SK-N-SH treated with all-trans-retinoic acid at 6 μM for 48 hours (cell line): Measurements from ENCODE around the gene GATC.

ENCODE experiments used
- ATAC-seq: fragments of 200-7000 bp; cut with Tn5 transposase; 3 replicates; pipeline ENCODE4 v1.9.1; 2020; ENCODE audit warnings: mild to moderate bottlenecking, moderate library complexity
- ARNTL ChIP-seq: fragments of 450-650 bp; formaldehyde crosslinking; IDR thresholded peaks from 2 replicates; pipeline ENCODE4 v1.5.0; 2020; ENCODE audit warnings: low read depth, mild to moderate bottlenecking, moderate library complexity, borderline replicate concordance
- CSRNP3 ChIP-seq: fragments of 250-450 bp; sonication (Bioruptor Pico); IDR thresholded peaks from 2 replicates; pipeline ENCODE4 v1.5.1; 2021; ENCODE audit warnings: mild to moderate bottlenecking, moderate library complexity
- ESRRG ChIP-seq: fragments of 250-450 bp; sonication (Bioruptor Pico); IDR thresholded peaks from 2 replicates; pipeline ENCODE4 v1.6.1; 2021; ENCODE audit warnings: mild to moderate bottlenecking
- OSR1 ChIP-seq: fragments of 250-450 bp; sonication (Bioruptor Pico); IDR thresholded peaks from 2 replicates; pipeline ENCODE4 v1.8.0; 2022; ENCODE audit warnings: moderate library complexity, mild to moderate bottlenecking, inconsistent platforms
- POU6F1 ChIP-seq: fragments of 250-450 bp; sonication (Bioruptor Pico); IDR thresholded peaks from 2 replicates; pipeline ENCODE4 v1.8.0; 2021; ENCODE audit warnings: low read depth, mild to moderate bottlenecking, moderate library complexity, borderline replicate concordance
- RARB ChIP-seq: fragments of 250-450 bp; sonication (Bioruptor Pico); IDR thresholded peaks from 2 replicates; pipeline ENCODE4 v1.8.0; 2021; ENCODE audit warnings: mild to moderate bottlenecking, moderate library complexity
- SNAI2 ChIP-seq: fragments of 250-450 bp; sonication (Bioruptor Pico); IDR thresholded peaks from 2 replicates; pipeline ENCODE4 v1.5.0; 2020; ENCODE audit warnings: mild to moderate bottlenecking, moderate library complexity
- TSHZ2 ChIP-seq: fragments of 250-450 bp; sonication (Bioruptor Pico); IDR thresholded peaks from 2 replicates; pipeline ENCODE4 v1.5.0; 2020; ENCODE audit warnings: mild to moderate bottlenecking, moderate library complexity
- ZC3H10 ChIP-seq: fragments of 250-450 bp; sonication (Bioruptor Pico); IDR thresholded peaks from 2 replicates; pipeline ENCODE4 v1.5.1; 2021; ENCODE audit warnings: mild to moderate bottlenecking, moderate library complexity
- ZFP3 ChIP-seq: fragments of 250-450 bp; sonication (Bioruptor Pico); IDR thresholded peaks from 2 replicates; pipeline ENCODE4 v1.5.0; 2020; ENCODE audit warnings: mild to moderate bottlenecking, moderate library complexity
- ZNF565 ChIP-seq: fragments of 450-650 bp; formaldehyde crosslinking; conservative IDR thresholded peaks from 2 replicates; pipeline ENCODE4 v1.5.0; 2020; ENCODE audit warnings: low read depth, mild to moderate bottlenecking, moderate library complexity
- ZNF70 ChIP-seq: fragments of 450-650 bp; formaldehyde crosslinking; IDR thresholded peaks from 2 replicates; pipeline ENCODE4 v1.5.0; 2020; ENCODE audit warnings: mild to moderate bottlenecking, moderate library complexity
- ZNF8 ChIP-seq: fragments of 450-650 bp; formaldehyde crosslinking; IDR thresholded peaks from 2 replicates; pipeline ENCODE4 v1.5.0; 2020; ENCODE audit warnings: mild to moderate bottlenecking, moderate library complexity

The GATC gene

GRCh38 chr12:120416490-120417216, 29.6 kb upstream of the GATC start:
- no peak for TF ChIP-seq TSHZ2 (CRISPR knock-in tag)
- ATAC-seq, result no peak

GRCh38 chr12:120417917-120418580, 28.2 kb upstream of the GATC start:
- TF ChIP-seq ESRRG (CRISPR knock-in tag), result no peak
- TF ChIP-seq ZNF565 (CRISPR knock-in tag), result no peak
- no peak for TF ChIP-seq ZC3H10 (CRISPR knock-in tag)
- no peak for TF ChIP-seq ARNTL (CRISPR knock-in tag)
- no peak for TF ChIP-seq ZFP3 (CRISPR knock-in tag)
- TF ChIP-seq OSR1 (CRISPR knock-in tag), result no peak
- TF ChIP-seq ZNF70 (CRISPR knock-in tag), result no peak
- TF ChIP-seq RARB, result no peak
- TF ChIP-seq, all 23 proteins: peak for 0
- ATAC-seq, result no peak

- no peak for TF ChIP-seq RARB
- no peak for TF ChIP-seq POU6F1 (CRISPR knock-in tag)
- no peak for TF ChIP-seq TSHZ2 (CRISPR knock-in tag)
- no peak for TF ChIP-seq ZC3H10 (CRISPR knock-in tag)
- no peak for TF ChIP-seq ZNF565 (CRISPR knock-in tag)
- no peak for TF ChIP-seq OSR1 (CRISPR knock-in tag)
- ATAC-seq, result no peak
These were observed 24.5 kb upstream of the GATC start for GRCh38 chr12:120421701-120422100.

GRCh38 chr12:120422892-120423456, 23.3 kb upstream of the GATC start:
- TF ChIP-seq POU6F1 (CRISPR knock-in tag) (no peak), SNAI2 (CRISPR knock-in tag) (no peak), ZNF8 (CRISPR knock-in tag) (no peak), ESRRG (CRISPR knock-in tag) (no peak), CSRNP3 (CRISPR knock-in tag) (no peak)
- no peak for ATAC-seq
